Naive thymus-derived CD8-positive, alpha-beta T cell (primary cell): ENCODE measurements around the gene NR2E1. TPM values are rescaled to one million over a fixed set of nuclear protein-coding genes. Genes with fewer than 3 reads are reported as not detected.

Source experiments
- ATAC-seq, 2 donors: fragments of 150-1000 bp; cut with Tn5 transposase in 1 of 2; sonication (Bioruptor Pico), chemical (Tn5 transposase) in 1 of 2; 1 replicate in 1 of 2; 2 replicates in 1 of 2; pipeline ENCODE4 v1.10.0; 2021; ENCODE audit warnings: mild to moderate bottlenecking in 2 of 2, moderate library complexity in 2 of 2
- POLR2A ChIA-PET: fragments of 350-600 bp; sonication (Branson Sonifier 250); formaldehyde crosslinking; loops from one replicate; lab custom pipeline; 2021; ENCODE audit warnings: antibody characterized with exemption; lab: Charles Lee
- DNase-seq, 10 donors: peaks; one replicate each; pipeline versions ENCODE4 v3.0.0 to v3.0.0-alpha.2; 2020 to 2022
- H3K27ac Mint-ChIP-seq, 10 donors: one replicate each; pipeline ENCODE4 v1.8.0; 2020 to 2022; ENCODE audit warnings: mild to moderate bottlenecking in 10 of 10, mixed read lengths in 10 of 10, moderate library complexity in 4 of 10, inconsistent platforms in 1 of 10
- H3K27me3 Mint-ChIP-seq, 5 donors: one replicate each; pipeline ENCODE4 v1.8.0; 2021 to 2022; ENCODE audit warnings: mixed read lengths in 5 of 5
- H3K36me3 Mint-ChIP-seq, 3 donors: one replicate each; pipeline ENCODE4 v1.8.0; 2020 to 2022; ENCODE audit warnings: mixed read lengths in 3 of 3, mild to moderate bottlenecking in 2 of 3, inconsistent platforms in 1 of 3
- H3K4me1 Mint-ChIP-seq, 4 donors: one replicate each; pipeline ENCODE4 v1.8.0; 2021 to 2022; ENCODE audit warnings: mixed read lengths in 4 of 4
- H3K4me3 Mint-ChIP-seq, 10 donors: one replicate each; pipeline ENCODE4 v1.8.0; 2020 to 2022; ENCODE audit warnings: mild to moderate bottlenecking in 10 of 10, mixed read lengths in 10 of 10, moderate library complexity in 6 of 10, inconsistent platforms in 1 of 10
- H3K9me3 Mint-ChIP-seq, 9 donors: one replicate each; pipeline ENCODE4 v1.8.0; 2020 to 2022; ENCODE audit warnings: mixed read lengths in 9 of 9, mild to moderate bottlenecking in 3 of 9, inconsistent platforms in 1 of 9, moderate library complexity in 1 of 9
- polyA plus RNA-seq, 3 donors: library from polyadenylated mRNA; unstranded; fragments of 300-500 nt; fragmentation: Illumina TruSeq; gene quantifications; one replicate each; pipeline ENCODE4 v1.2.3, GENCODE V29; 2021
- total RNA-seq, 8 experiments: library from RNA in 2 of 8; stranded (reverse) in 2 of 8; gene quantifications; one replicate each; pipeline ENCODE4 v1.2.3 and lab custom pipeline; 2021 to 2026

Gene NR2E1
- total and polyA plus RNA-seq, 5 experiments from 2014 or later, result not detected

GRCh38 chr6:108127056-108127455 is 38.8 kb upstream of the NR2E1 start:
- no peak for DNase-seq
- no peak overlapping the region for H3K27ac Mint-ChIP-seq
- H3K4me1 Mint-ChIP-seq, result peaks cover 0 to 6% (median 0%) of the 10 kb centered on the region in 4 donors
- H3K27me3 Mint-ChIP-seq, result peaks cover 47 to 90% (median 74%) of the 10 kb centered on the region in 5 donors
- H3K9me3 Mint-ChIP-seq, result peaks cover 0 to 1% (median 0%) of the 10 kb centered on the region in 9 donors
- no peak for ATAC-seq
- no peak overlapping the region for H3K4me3 Mint-ChIP-seq
- POLR2A ChIA-PET, result no interaction called here
- H3K36me3 Mint-ChIP-seq, result peaks cover 0 to 8% (median 0%) of the 10 kb centered on the region in 3 donors

GRCh38 chr6:108127826-108128225 is 38.0 kb upstream of the NR2E1 start:
- POLR2A ChIA-PET, result no interaction called here
- H3K4me3 Mint-ChIP-seq, result no peak overlapping the region
- peaks cover 0 to 6% (median under 1%) of the 10 kb centered on the region in 4 donors for H3K4me1 Mint-ChIP-seq
- no peak overlapping the region for H3K27ac Mint-ChIP-seq
- DNase-seq (no peak), ATAC-seq (no peak)
- H3K9me3 Mint-ChIP-seq, result peaks cover 0 to 1% (median 0%) of the 10 kb centered on the region in 9 donors
- H3K27me3 Mint-ChIP-seq, result peaks cover 50 to 90% (median 74%) of the 10 kb centered on the region in 5 donors
- H3K36me3 Mint-ChIP-seq, result peaks cover 0 to 8% (median 0%) of the 10 kb centered on the region in 3 donors

- Mint-ChIP-seq H3K27me3 (peaks cover 52 to 88% (median 68%) of the 10 kb centered on the region in 5 donors), H3K4me3 (no peak overlapping the region), H3K4me1 (peaks cover 7 to 17% (median 17%) of the 10 kb centered on the region in 4 donors), H3K9me3 (peaks cover 0 to 1% (median 0%) of the 10 kb centered on the region in 9 donors), H3K36me3 (peaks cover 0 to 8% (median 0%) of the 10 kb centered on the region in 3 donors), H3K27ac (no peak overlapping the region)
- POLR2A ChIA-PET, result no interaction called here
- no peak for ATAC-seq
- no peak for DNase-seq
These were observed 35.6 kb upstream of the NR2E1 start for GRCh38 chr6:108130262-108130661.

GRCh38 chr6:108132863-108133262 is 33.0 kb upstream of the NR2E1 start:
- no peak for ATAC-seq
- H3K27ac Mint-ChIP-seq, result no peak overlapping the region
- peaks cover 7 to 17% (median 17%) of the 10 kb centered on the region in 4 donors for H3K4me1 Mint-ChIP-seq
- peak overlapping the region in 7 of 10 donors; percentile 48 to 95 (median 89) for H3K4me3 Mint-ChIP-seq
- POLR2A ChIA-PET, result no interaction called here
- peaks cover 0 to 6% (median 0%) of the 10 kb centered on the region in 3 donors for H3K36me3 Mint-ChIP-seq
- peaks cover 0 to 1% (median 0%) of the 10 kb centered on the region in 9 donors for H3K9me3 Mint-ChIP-seq
- DNase-seq, result no peak
- H3K27me3 Mint-ChIP-seq, result peaks cover 48 to 90% (median 64%) of the 10 kb centered on the region in 5 donors

GRCh38 chr6:108133594-108134179 is 32.1 kb upstream of the NR2E1 start:
- DNase-seq, result peak in 1 of 10 donors; percentile 23
- Mint-ChIP-seq H3K4me1 (peaks cover 7 to 17% (median 17%) of the 10 kb centered on the region in 4 donors), H3K9me3 (peaks cover 0 to 1% (median 0%) of the 10 kb centered on the region in 9 donors), H3K36me3 (peaks cover 0 to 10% (median 0%) of the 10 kb centered on the region in 3 donors), H3K27ac (peak overlapping the region in 2 of 10 donors; percentile 0 to 50), H3K27me3 (peaks cover 46 to 90% (median 65%) of the 10 kb centered on the region in 5 donors), H3K4me3 (peak overlapping the region; percentile 79 to 95 (median 90))
- POLR2A ChIA-PET, result no interaction called here
- peak; percentile 73 to 89 for ATAC-seq

- peak overlapping the region; percentile 13 to 79 (median 44) for H3K4me3 Mint-ChIP-seq
- H3K27me3 Mint-ChIP-seq, result peaks cover 43 to 89% (median 63%) of the 10 kb centered on the region in 5 donors
- H3K9me3 Mint-ChIP-seq, result peaks cover 0 to 2% (median 0%) of the 10 kb centered on the region in 9 donors
- H3K36me3 Mint-ChIP-seq, result peaks cover 0 to 14% (median 0%) of the 10 kb centered on the region in 3 donors
- peaks cover 7 to 17% (median 17%) of the 10 kb centered on the region in 4 donors for H3K4me1 Mint-ChIP-seq
- H3K27ac Mint-ChIP-seq, result no peak overlapping the region
- POLR2A ChIA-PET, result no interaction called here
- DNase-seq, result no peak
- no peak for ATAC-seq
These were observed 31.4 kb upstream of the NR2E1 start for GRCh38 chr6:108134213-108134970.

GRCh38 chr6:108142240-108142639 is 23.6 kb upstream of the NR2E1 start:
- DNase-seq (no peak), ATAC-seq (no peak)
- POLR2A ChIA-PET, result no interaction called here
- H3K36me3 Mint-ChIP-seq, result peaks cover 0 to 9% (median 0%) of the 10 kb centered on the region in 3 donors
- H3K27me3 Mint-ChIP-seq, result peaks cover 16 to 66% (median 34%) of the 10 kb centered on the region in 5 donors
- H3K4me3 Mint-ChIP-seq, result no peak overlapping the region
- peaks cover 0 to 2% (median 0%) of the 10 kb centered on the region in 9 donors for H3K9me3 Mint-ChIP-seq
- H3K4me1 Mint-ChIP-seq, result no peaks in the 10 kb centered on the region
- H3K27ac Mint-ChIP-seq, result no peak overlapping the region

- Mint-ChIP-seq H3K27me3 (peaks cover 19 to 70% (median 33%) of the 10 kb centered on the region in 5 donors), H3K36me3 (peaks cover 0 to 7% (median 0%) of the 10 kb centered on the region in 3 donors), H3K4me3 (no peak overlapping the region), H3K9me3 (peaks cover 0 to 10% (median 4%) of the 10 kb centered on the region in 9 donors), H3K4me1 (no peaks in the 10 kb centered on the region), H3K27ac (no peak overlapping the region)
- POLR2A ChIA-PET, result no interaction called here
- DNase-seq (no peak), ATAC-seq (no peak)
These were observed 20.2 kb upstream of the NR2E1 start for GRCh38 chr6:108145639-108146038.

GRCh38 chr6:108152446-108152845 is 13.4 kb upstream of the NR2E1 start:
- Mint-ChIP-seq H3K27ac (no peak overlapping the region), H3K36me3 (peaks cover 0 to 7% (median 0%) of the 10 kb centered on the region in 3 donors), H3K4me3 (no peak overlapping the region), H3K27me3 (peaks cover 40 to 91% (median 65%) of the 10 kb centered on the region in 5 donors), H3K9me3 (peaks cover 0 to 16% (median 4%) of the 10 kb centered on the region in 9 donors), H3K4me1 (peaks cover 7 to 13% (median 11%) of the 10 kb centered on the region in 4 donors)
- DNase-seq (no peak), ATAC-seq (no peak)
- POLR2A ChIA-PET, result no interaction called here

- Mint-ChIP-seq H3K4me1 (peaks cover 13 to 21% (median 17%) of the 10 kb centered on the region in 4 donors), H3K4me3 (peak overlapping the region in 9 of 10 donors; percentile 42 to 86 (median 61)), H3K27ac (no peak overlapping the region), H3K9me3 (peaks cover 0 to 11% (median 0%) of the 10 kb centered on the region in 9 donors), H3K27me3 (peaks cover 49 to 93% (median 77%) of the 10 kb centered on the region in 5 donors), H3K36me3 (peaks cover 0 to 6% (median 4%) of the 10 kb centered on the region in 3 donors)
- peak in 1 of 2 donors; percentile 32 for ATAC-seq
- POLR2A ChIA-PET, result no interaction called here
- no peak for DNase-seq
These were observed 9.5 kb upstream of the NR2E1 start for GRCh38 chr6:108156180-108156937.

GRCh38 chr6:108156938-108157233 is 8.9 kb upstream of the NR2E1 start:
- H3K4me3 Mint-ChIP-seq, result peak overlapping the region; percentile 38 to 86 (median 60)
- H3K4me1 Mint-ChIP-seq, result peaks cover 13 to 21% (median 17%) of the 10 kb centered on the region in 4 donors
- POLR2A ChIA-PET, result no interaction called here
- no peak for DNase-seq
- ATAC-seq, result no peak
- H3K27ac Mint-ChIP-seq, result no peak overlapping the region
- peaks cover 0 to 6% (median 4%) of the 10 kb centered on the region in 3 donors for H3K36me3 Mint-ChIP-seq
- H3K27me3 Mint-ChIP-seq, result peaks cover 53 to 94% (median 82%) of the 10 kb centered on the region in 5 donors
- peaks cover 0 to 11% (median 0%) of the 10 kb centered on the region in 9 donors for H3K9me3 Mint-ChIP-seq
